SJCRH30 (cell line): ENCODE results near the gene CEP78. TPM values are rescaled to one million over a fixed set of nuclear protein-coding genes. Genes with fewer than 3 reads are reported as not detected.
"Not testable (repeated sequence)": the region's sequence is repeated elsewhere in the genome, so short reads cannot be mapped to it uniquely, and the experiment has no call there.

ENCODE experiments used
- DNase-seq, 2 experiments: peaks; one replicate each; pipeline ENCODE4 v3.0.0-alpha.2; 2015 to 2020
- H3K27ac ChIP-seq: fragments of 250-450 bp; sonication (Bioruptor Pico); 2 replicates; pipeline ENCODE4 v1.5.1; 2020; ENCODE audit warnings: mild to moderate bottlenecking, moderate library complexity
- H3K27me3 ChIP-seq: fragments of 250-450 bp; sonication (Bioruptor Pico); 2 replicates; pipeline ENCODE4 v1.5.1; 2020; ENCODE audit warnings: mild to moderate bottlenecking, moderate library complexity
- H3K36me3 ChIP-seq: fragments of 250-450 bp; sonication (Bioruptor Pico); 2 replicates; pipeline ENCODE4 v1.5.1; 2020; ENCODE audit warnings: mild to moderate bottlenecking, moderate library complexity
- H3K4me1 ChIP-seq: fragments of 250-450 bp; sonication (Bioruptor Pico); 2 replicates; pipeline ENCODE4 v1.5.1; 2020; ENCODE audit warnings: mild to moderate bottlenecking, moderate library complexity
- H3K4me3 ChIP-seq: fragments of 250-450 bp; sonication (Bioruptor Pico); 2 replicates; pipeline ENCODE4 v1.5.1; 2020; ENCODE audit warnings: mild to moderate bottlenecking, moderate library complexity
- H3K9me3 ChIP-seq: fragments of 250-450 bp; sonication (Bioruptor Pico); replicated peaks from 2 replicates; pipeline ENCODE4 v1.5.1; 2020; ENCODE audit warnings: mild to moderate bottlenecking, moderate library complexity
- total RNA-seq: library from RNA; depleted of rRNA; stranded (reverse); fragments of >200 nt; shearing (Covaris generic); gene quantifications from 2 replicates; pipeline ENCODE4 v1.2.3, GENCODE V29; 2014

The CEP78 gene
- total RNA-seq, 1 experiment from 2014 or later: 89.2 TPM

GRCh38 chr9:78245401-78245800 lies 9.5 kb downstream of the CEP78 start:
- peaks cover 77% of the 10 kb centered on the region for H3K36me3 ChIP-seq

GRCh38 chr9:78248635-78249034 lies 12.8 kb downstream of the CEP78 start:
- no peaks in the 10 kb centered on the region for H3K9me3 ChIP-seq
- H3K36me3 ChIP-seq: peaks cover 78% of the 10 kb centered on the region
- H3K27me3 ChIP-seq: no peaks in the 10 kb centered on the region
- H3K27ac ChIP-seq: no peak overlapping the region
- no peak overlapping the region for H3K4me3 ChIP-seq
- 0 out of 2 replicates have a peak, but pooled peaks cover 6% of the 10 kb centered on the region for H3K4me1 ChIP-seq
- no peak for DNase-seq

More at GRCh38 chr9:78245401-78245800, 9.5 kb downstream of the CEP78 start:
- DNase-seq: no peak
- Histone ChIP-seq H3K27ac (no peak overlapping the region), H3K4me3 (no peak overlapping the region), H3K9me3 (no peaks in the 10 kb centered on the region), H3K4me1 (no peaks in the 10 kb centered on the region), H3K27me3 (no peaks in the 10 kb centered on the region)

GRCh38 chr9:78249542-78249941 lies 13.7 kb downstream of the CEP78 start:
- H3K27me3 ChIP-seq: no peaks in the 10 kb centered on the region
- H3K36me3 ChIP-seq: peaks cover 75% of the 10 kb centered on the region
- H3K4me1 ChIP-seq: 0 out of 2 replicates have a peak, but pooled peaks cover 6% of the 10 kb centered on the region

GRCh38 chr9:78252616-78253015 lies 16.7 kb downstream of the CEP78 start:
- 0 out of 2 replicates have a peak, but pooled peaks cover 6% of the 10 kb centered on the region for H3K4me1 ChIP-seq
- H3K9me3 ChIP-seq: no peaks in the 10 kb centered on the region
- DNase-seq: no peak
- no peak overlapping the region for H3K27ac ChIP-seq
- no peak overlapping the region for H3K4me3 ChIP-seq
- peaks cover 77% of the 10 kb centered on the region for H3K36me3 ChIP-seq
- no peaks in the 10 kb centered on the region for H3K27me3 ChIP-seq

More at GRCh38 chr9:78249542-78249941, 13.7 kb downstream of the CEP78 start:
- Histone ChIP-seq H3K9me3 (no peaks in the 10 kb centered on the region), H3K4me3 (no peak overlapping the region), H3K27ac (no peak overlapping the region)
- DNase-seq: no peak

GRCh38 chr9:78253285-78253684 lies 17.4 kb downstream of the CEP78 start:
- Histone ChIP-seq H3K4me1 (0 out of 2 replicates have a peak, but pooled peaks cover 6% of the 10 kb centered on the region), H3K27ac (no peak overlapping the region), H3K36me3 (peaks cover 78% of the 10 kb centered on the region), H3K27me3 (no peaks in the 10 kb centered on the region), H3K9me3 (no peaks in the 10 kb centered on the region), H3K4me3 (no peak overlapping the region)
- peak; percentile 5 to 31 for DNase-seq

GRCh38 chr9:78261403-78262001 lies 25.6 kb downstream of the CEP78 start:
- DNase-seq: peak in 1 of 2 experiments; percentile 66
- H3K4me3 ChIP-seq: no peak overlapping the region
- no peaks in the 10 kb centered on the region for H3K9me3 ChIP-seq
- H3K27me3 ChIP-seq: no peaks in the 10 kb centered on the region
- no peak overlapping the region for H3K27ac ChIP-seq
- H3K36me3 ChIP-seq: peaks cover 51% of the 10 kb centered on the region
- no peaks in the 10 kb centered on the region for H3K4me1 ChIP-seq

GRCh38 chr9:78262655-78263054 lies 26.8 kb downstream of the CEP78 start:
- Histone ChIP-seq H3K4me1 (no peaks in the 10 kb centered on the region), H3K4me3 (no peak overlapping the region), H3K36me3 (peaks cover 53% of the 10 kb centered on the region), H3K27ac (no peak overlapping the region), H3K9me3 (no peaks in the 10 kb centered on the region), H3K27me3 (no peaks in the 10 kb centered on the region)
- no peak for DNase-seq

- Histone ChIP-seq H3K36me3 (peaks cover 78% of the 10 kb centered on the region), H3K9me3 (no peaks in the 10 kb centered on the region), H3K27me3 (no peaks in the 10 kb centered on the region), H3K4me1 (no peaks in the 10 kb centered on the region), H3K27ac (no peak overlapping the region), H3K4me3 (no peak overlapping the region)
- no peak for DNase-seq
Measured at GRCh38 chr9:78267889-78268288, 32.0 kb downstream of the CEP78 start.

GRCh38 chr9:78269784-78270183 lies 33.9 kb downstream of the CEP78 start:
- H3K4me3 ChIP-seq: no peak overlapping the region
- no peak for DNase-seq
- H3K9me3 ChIP-seq: no peaks in the 10 kb centered on the region; the same call in 1 of the 2 replicates
- H3K4me1 ChIP-seq: no peaks in the 10 kb centered on the region
- H3K27me3 ChIP-seq: no peaks in the 10 kb centered on the region
- H3K27ac ChIP-seq: no peak overlapping the region
- peaks cover 84% of the 10 kb centered on the region for H3K36me3 ChIP-seq

GRCh38 chr9:78272307-78272706 lies 36.4 kb downstream of the CEP78 start:
- Histone ChIP-seq H3K36me3 (peaks cover 62% of the 10 kb centered on the region), H3K27ac (no peak overlapping the region), H3K4me1 (no peaks in the 10 kb centered on the region), H3K9me3 (no peaks in the 10 kb centered on the region; the same call in 1 of the 2 replicates), H3K27me3 (no peaks in the 10 kb centered on the region), H3K4me3 (no peak overlapping the region)
- no peak for DNase-seq

GRCh38 chr9:78273761-78274160 lies 37.9 kb downstream of the CEP78 start:
- no peaks in the 10 kb centered on the region for H3K4me1 ChIP-seq
- no peak for DNase-seq
- H3K9me3 ChIP-seq: no peaks in the 10 kb centered on the region; the same call in 1 of the 2 replicates
- peaks cover 53% of the 10 kb centered on the region for H3K36me3 ChIP-seq
- no peaks in the 10 kb centered on the region for H3K27me3 ChIP-seq
- H3K27ac ChIP-seq: no peak overlapping the region
- no peak overlapping the region for H3K4me3 ChIP-seq

- no peak for DNase-seq
- Histone ChIP-seq H3K4me3 (no peak overlapping the region), H3K9me3 (no peaks in the 10 kb centered on the region; the same call in 1 of the 2 replicates), H3K4me1 (peaks cover 26% of the 10 kb centered on the region), H3K27ac (no peak overlapping the region), H3K36me3 (peaks cover 13% of the 10 kb centered on the region), H3K27me3 (no peaks in the 10 kb centered on the region)
Measured at GRCh38 chr9:78278177-78278777, 42.4 kb downstream of the CEP78 start.

GRCh38 chr9:78278801-78279200 lies 42.9 kb downstream of the CEP78 start:
- Histone ChIP-seq H3K27me3 (no peaks in the 10 kb centered on the region), H3K4me1 (peaks cover 26% of the 10 kb centered on the region), H3K4me3 (no peak overlapping the region), H3K36me3 (peaks cover 11% of the 10 kb centered on the region), H3K27ac (no peak overlapping the region), H3K9me3 (no peaks in the 10 kb centered on the region; the same call in 1 of the 2 replicates)
- no peak for DNase-seq

GRCh38 chr9:78280982-78281668 lies 45.2 kb downstream of the CEP78 start:
- no peaks in the 10 kb centered on the region for H3K27me3 ChIP-seq
- H3K4me1 ChIP-seq: peaks cover 26% of the 10 kb centered on the region
- DNase-seq: peak; percentile 96 to 99
- H3K4me3 ChIP-seq: no peak overlapping the region
- no peaks in the 10 kb centered on the region for H3K9me3 ChIP-seq
- no peaks in the 10 kb centered on the region for H3K36me3 ChIP-seq
- H3K27ac ChIP-seq: peak overlapping the region; percentile 75

- not testable (repeated sequence) for H3K36me3 ChIP-seq, H3K27me3 ChIP-seq, H3K9me3 ChIP-seq, H3K27ac ChIP-seq, H3K4me3 ChIP-seq, DNase-seq
- H3K4me1 ChIP-seq: peaks cover 26% of the 10 kb centered on the region
Measured at GRCh38 chr9:78284181-78284580, 48.3 kb downstream of the CEP78 start.
